AG04450 (cell line): ENCODE data around the gene LANCL2. TPM values are rescaled to one million over a fixed set of nuclear protein-coding genes. Genes with fewer than 3 reads are reported as not detected.

Experiments
- CTCF ChIA-PET: fragments of 300-600, 350-600 bp; formaldehyde crosslinking; extraction: SDS; loops from one replicate; lab custom pipeline; 2022; ENCODE audit warnings: antibody characterized with exemption, inconsistent platforms; lab: Charles Lee
- POLR2A ChIA-PET: fragments of 350-600 bp; formaldehyde crosslinking; extraction: SDS; loops from one replicate; lab custom pipeline; 2021; ENCODE audit warnings: antibody characterized with exemption, inconsistent platforms; lab: Yijun Ruan, JAX
- DNase-seq: peaks from one replicate; pipeline ENCODE4 v3.0.0-alpha.2; 2011; ENCODE audit warnings: low read depth, low spot score
- H3K27ac ChIP-seq: one replicate; pipeline ENCODE4 v1.5.1; 2012; ENCODE audit warnings: low read depth, low read length, control low read depth
- H3K27me3 ChIP-seq: one replicate; pipeline ENCODE4 v1.6.0; 2012; ENCODE audit warnings: low read length; ENCODE audit not compliant: control insufficient read depth, insufficient read depth
- H3K4me3 ChIP-seq: 2 replicates; pipeline ENCODE4 v1.5.1; 2011; ENCODE audit warnings: mild to moderate bottlenecking, low read depth, low read length, control low read depth
- H3K9me3 ChIP-seq: 2 replicates; pipeline ENCODE4 v1.5.1; 2012; ENCODE audit warnings: low read length; ENCODE audit not compliant: control insufficient read depth, insufficient read depth
- polyA plus RNA-seq: library from polyadenylated mRNA; depleted of rRNA; stranded (reverse); fragments of >200 nt; gene quantifications from 2 replicates; pipeline ENCODE4 v1.2.3, GENCODE V29; 2011
- TF ChIP-seq, protein P1 (sequence below): IDR thresholded peaks from 2 replicates; pipeline ENCODE4 v1.5.1; 2011; ENCODE audit warnings: low read depth, low read length, control low read depth, inconsistent platforms

The LANCL2 gene
- polyA plus RNA-seq, 1 experiment: 16.9 TPM

DNA sequence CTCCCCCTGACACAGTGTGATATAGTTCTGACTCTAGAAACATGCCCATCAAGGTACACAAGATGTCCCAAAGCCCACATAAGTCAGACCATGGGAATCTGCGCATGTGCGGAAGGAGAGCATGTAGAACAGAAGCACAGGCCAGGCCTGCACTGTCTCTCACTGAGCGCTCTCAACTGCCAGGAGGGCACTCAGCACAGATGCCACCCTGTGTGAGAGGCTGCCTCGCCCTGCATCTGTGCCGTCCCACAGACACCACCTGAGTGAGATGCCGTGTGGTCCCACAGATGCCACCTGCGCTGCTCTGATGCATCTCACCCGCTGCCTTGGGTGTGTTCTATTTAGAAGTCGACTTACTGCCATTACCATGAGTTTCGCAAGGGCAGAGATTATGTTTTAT, 108.8 kb downstream of the LANCL2 start:
- TF ChIP-seq, protein P1, sequence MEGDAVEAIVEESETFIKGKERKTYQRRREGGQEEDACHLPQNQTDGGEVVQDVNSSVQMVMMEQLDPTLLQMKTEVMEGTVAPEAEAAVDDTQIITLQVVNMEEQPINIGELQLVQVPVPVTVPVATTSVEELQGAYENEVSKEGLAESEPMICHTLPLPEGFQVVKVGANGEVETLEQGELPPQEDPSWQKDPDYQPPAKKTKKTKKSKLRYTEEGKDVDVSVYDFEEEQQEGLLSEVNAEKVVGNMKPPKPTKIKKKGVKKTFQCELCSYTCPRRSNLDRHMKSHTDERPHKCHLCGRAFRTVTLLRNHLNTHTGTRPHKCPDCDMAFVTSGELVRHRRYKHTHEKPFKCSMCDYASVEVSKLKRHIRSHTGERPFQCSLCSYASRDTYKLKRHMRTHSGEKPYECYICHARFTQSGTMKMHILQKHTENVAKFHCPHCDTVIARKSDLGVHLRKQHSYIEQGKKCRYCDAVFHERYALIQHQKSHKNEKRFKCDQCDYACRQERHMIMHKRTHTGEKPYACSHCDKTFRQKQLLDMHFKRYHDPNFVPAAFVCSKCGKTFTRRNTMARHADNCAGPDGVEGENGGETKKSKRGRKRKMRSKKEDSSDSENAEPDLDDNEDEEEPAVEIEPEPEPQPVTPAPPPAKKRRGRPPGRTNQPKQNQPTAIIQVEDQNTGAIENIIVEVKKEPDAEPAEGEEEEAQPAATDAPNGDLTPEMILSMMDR: no peak
- DNase-seq: no peak
- POLR2A ChIA-PET: no interaction called here
- no peaks in the 10 kb centered on the region; the same call in 1 of the 2 replicates for H3K9me3 ChIP-seq
- peak overlapping the region; percentile 11 for H3K27ac ChIP-seq
- no peak overlapping the region for H3K4me3 ChIP-seq
- H3K27me3 ChIP-seq: no peaks in the 10 kb centered on the region
- CTCF ChIA-PET: no interaction called here

DNA sequence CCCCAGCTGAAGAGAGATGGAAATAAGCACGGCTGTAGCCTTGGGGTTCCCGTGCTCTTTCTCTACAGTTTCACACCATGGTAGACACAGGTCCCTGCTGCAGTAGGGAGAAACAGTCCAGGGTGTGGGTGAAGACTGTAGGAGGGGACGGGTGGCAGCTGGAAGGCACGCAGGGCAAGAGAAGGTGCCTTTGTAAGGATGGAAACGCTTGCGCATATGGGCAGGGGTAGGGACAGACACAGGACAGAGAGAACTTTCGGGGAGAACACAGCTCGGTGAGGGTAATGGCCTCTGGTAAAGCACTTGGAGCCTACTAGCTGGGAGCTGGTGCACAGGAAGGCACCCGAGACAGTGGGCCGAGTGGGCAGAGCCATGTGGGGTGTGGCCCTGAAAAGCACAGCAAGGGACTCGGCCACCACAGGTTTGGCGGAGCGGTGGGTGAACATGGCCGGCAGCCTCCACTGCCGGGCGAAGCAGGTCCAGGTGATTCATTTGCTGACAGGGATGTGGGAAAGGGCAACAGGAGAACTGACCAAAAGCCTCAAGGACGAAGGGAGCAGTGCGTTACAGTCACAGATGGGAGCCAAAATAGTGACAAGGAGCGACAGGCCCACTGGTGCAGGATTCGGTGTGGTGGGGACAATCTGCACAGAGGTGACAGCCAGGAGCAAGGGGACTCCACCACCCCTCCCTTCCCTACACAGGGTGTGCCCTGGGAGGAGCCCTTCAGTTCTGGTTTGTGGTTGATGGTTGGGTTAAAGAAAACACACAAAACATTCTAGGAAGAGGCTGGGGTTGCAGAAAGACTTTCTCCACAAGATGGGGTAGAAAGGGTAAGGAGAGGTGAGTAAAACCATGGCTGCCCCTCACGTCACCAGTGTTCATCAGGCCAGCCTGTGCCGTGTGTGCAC, 110.1 kb downstream of the LANCL2 start:
- DNase-seq: no peak
- no peaks in the 10 kb centered on the region; the same call in 1 of the 2 replicates for H3K9me3 ChIP-seq
- POLR2A ChIA-PET: no interaction called here
- TF ChIP-seq, protein P1: no peak
- H3K4me3 ChIP-seq: no peak overlapping the region
- H3K27ac ChIP-seq: no peak overlapping the region
- CTCF ChIA-PET: no interaction called here
- no peaks in the 10 kb centered on the region for H3K27me3 ChIP-seq

DNA sequence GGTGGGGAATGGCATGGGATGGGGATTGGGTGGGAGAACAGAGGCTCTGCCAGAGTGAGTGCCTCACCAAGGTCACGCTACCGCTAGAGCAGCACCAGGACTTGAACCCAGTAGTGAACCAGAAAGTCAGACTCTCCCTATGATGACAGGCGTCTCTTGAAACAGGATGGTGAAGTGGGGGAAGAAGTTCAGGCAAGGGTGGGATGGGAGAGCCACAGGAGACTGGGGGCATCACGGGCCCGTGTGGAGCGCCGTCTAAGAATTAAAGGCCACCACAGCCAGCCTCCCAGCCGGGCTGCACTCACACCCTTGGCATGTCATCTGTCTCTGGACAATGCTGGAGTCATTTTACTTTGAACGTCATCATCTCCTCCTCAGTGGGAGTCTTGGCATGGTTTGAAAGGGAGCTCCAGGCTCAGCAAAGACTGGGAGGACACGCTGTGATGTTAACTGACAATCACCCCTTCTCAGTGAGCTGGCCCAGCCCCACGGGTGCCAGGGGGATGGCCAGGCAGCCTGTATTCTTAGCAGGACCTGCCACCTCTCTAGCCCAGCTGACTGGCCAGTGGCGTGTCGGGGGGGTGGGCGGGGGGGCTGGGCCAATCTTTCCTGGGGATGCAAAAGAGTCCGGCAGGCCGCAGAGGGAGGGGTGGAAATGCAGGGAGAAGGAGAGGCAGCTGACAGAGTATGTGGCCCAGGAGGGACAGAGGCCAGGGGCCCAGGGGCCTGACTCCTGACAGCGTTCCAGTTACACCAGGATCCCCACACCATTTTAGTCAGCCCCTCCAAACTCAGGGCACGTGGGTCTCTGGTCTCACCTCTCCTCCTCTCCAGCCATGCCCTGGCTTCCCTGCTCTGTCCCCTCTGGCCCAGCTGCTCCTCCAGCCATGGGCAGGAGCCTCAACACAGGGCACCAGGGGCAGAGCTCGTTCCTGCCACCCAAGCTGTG, 111.0 kb downstream of the LANCL2 start:
- TF ChIP-seq, protein P1: no peak
- ChIA-PET POLR2A (no interaction called here), CTCF (no interaction called here)
- Histone ChIP-seq H3K9me3 (no peaks in the 10 kb centered on the region; the same call in 1 of the 2 replicates), H3K27me3 (no peaks in the 10 kb centered on the region), H3K4me3 (no peak overlapping the region), H3K27ac (peak overlapping the region; percentile 11)
- peak; percentile 26 for DNase-seq

DNA sequence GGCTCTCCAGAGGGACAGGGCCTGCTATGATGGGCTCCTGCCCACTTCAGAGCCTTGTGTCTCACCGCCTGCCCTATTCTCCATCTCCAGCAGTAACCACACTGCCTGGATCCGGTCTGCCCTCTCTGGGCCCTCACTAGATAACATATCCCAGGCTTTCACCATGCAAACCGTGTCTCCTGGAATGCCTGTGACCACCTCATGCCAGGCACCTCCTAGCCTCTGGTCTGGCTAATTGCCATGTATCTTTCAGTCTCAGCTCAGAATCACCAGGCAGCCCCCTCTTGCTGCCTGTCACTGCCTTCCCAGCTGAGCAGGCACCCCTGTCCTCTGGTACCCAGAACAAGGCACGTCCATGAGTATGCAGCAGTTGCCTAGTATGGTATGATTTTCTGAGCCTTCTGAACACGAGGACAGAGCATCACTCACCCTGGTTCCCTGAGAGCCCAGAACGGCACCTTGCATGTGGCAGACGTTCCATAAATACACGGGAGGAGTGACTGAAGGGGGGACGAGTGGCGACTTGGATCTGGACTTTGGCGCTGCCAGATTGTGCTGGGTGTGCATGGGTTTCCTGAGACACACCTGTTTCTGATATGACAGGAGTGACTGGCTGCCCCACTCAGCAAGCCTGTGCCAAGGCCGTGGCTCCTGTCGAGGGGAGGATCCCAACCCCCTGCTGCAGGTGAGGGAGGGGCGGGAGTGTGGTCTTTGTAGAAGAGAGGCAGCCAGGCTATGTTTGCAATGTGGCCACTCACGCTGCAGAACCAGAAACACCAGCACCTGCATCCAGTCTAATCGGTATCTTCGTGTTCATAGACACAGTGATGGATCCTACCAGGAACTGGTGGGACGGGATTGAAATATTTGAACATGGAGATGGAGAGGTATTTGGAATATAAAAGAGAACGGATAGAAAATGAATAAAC, 112.0 kb downstream of the LANCL2 start:
- ChIA-PET POLR2A (interaction anchor here (0.6 kb wide), 1 partner anchor 588 kb away, joined by 4 read pairs; no protein-coding TSS in a partner anchor), CTCF (no interaction called here)
- Histone ChIP-seq H3K4me3 (no peak overlapping the region), H3K9me3 (no peaks in the 10 kb centered on the region; the same call in 1 of the 2 replicates), H3K27ac (no peak overlapping the region), H3K27me3 (no peaks in the 10 kb centered on the region)
- TF ChIP-seq, protein P1: no peak
- no peak for DNase-seq
